PC-3 (cell line): ENCODE results near the gene GAPDH. TPM values are rescaled to one million over a fixed set of nuclear protein-coding genes. Genes with fewer than 3 reads are reported as not detected.

Experiments used
- ATAC-seq: fragments of 200-7000 bp; cut with Tn5 transposase; 2 replicates; pipeline ENCODE4 v1.9.1; 2020; ENCODE audit warnings: mild to moderate bottlenecking, moderate library complexity
- BruUV-seq: library from RNA; stranded (reverse); fragments of 400-500 nt; replicated peaks from 2 replicates; lab custom pipeline; 2021; lab: Mats Ljungman, UMichigan
- CTCF ChIA-PET: fragments of 300-600 bp; sonication (Branson Sonifier 250); formaldehyde crosslinking; loops from one replicate; lab custom pipeline; 2022; ENCODE audit warnings: antibody characterized with exemption; lab: Charles Lee
- POLR2A ChIA-PET: fragments of 300-600 bp; sonication (Branson Sonifier 250); formaldehyde crosslinking; loops from one replicate; lab custom pipeline; 2022; ENCODE audit warnings: antibody characterized with exemption; ENCODE audit not compliant: unreplicated experiment; lab: Charles Lee
- DNase-seq: peaks from one replicate; pipeline ENCODE4 v3.0.0-alpha.2; 2015
- H2AFZ ChIP-seq: fragments of 300-600 bp; sonication (generic); 2 replicates; pipeline ENCODE4 v1.6.0; 2016; ENCODE audit warnings: antibody characterized with exemption, low read length
- H3F3A ChIP-seq: fragments of 300-600 bp; sonication (generic); one replicate; pipeline ENCODE4 v1.6.0; 2017; ENCODE audit warnings: antibody characterized with exemption, low read length, control low read depth, mild to moderate bottlenecking; ENCODE audit not compliant: unreplicated experiment
- H3K27ac ChIP-seq: fragments of 300-600 bp; sonication (generic); 2 replicates; pipeline ENCODE4 v1.5.1; 2016; ENCODE audit warnings: mild to moderate bottlenecking, low read length
- H3K27me3 ChIP-seq: fragments of 300-600 bp; sonication (generic); 2 replicates; pipeline ENCODE4 v1.6.1; 2016; ENCODE audit warnings: low read length, mixed read lengths
- H3K36me3 ChIP-seq: fragments of 300-600 bp; sonication (generic); 2 replicates; pipeline ENCODE4 v1.6.1; 2016; ENCODE audit warnings: low read depth, mixed run types, low read length, mixed read lengths
- H3K4me1 ChIP-seq: fragments of 300-600 bp; sonication (generic); 2 replicates; pipeline ENCODE4 v1.5.1; 2016; ENCODE audit warnings: low read length; ENCODE audit not compliant: insufficient read depth
- H3K4me2 ChIP-seq: fragments of 300-600 bp; sonication (generic); 2 replicates; pipeline ENCODE4 v1.6.0; 2016; ENCODE audit warnings: low read length
- H3K4me3 ChIP-seq: fragments of 300-600 bp; sonication (generic); 2 replicates; pipeline ENCODE4 v1.5.1; 2016; ENCODE audit warnings: mild to moderate bottlenecking, low read length, mixed read lengths
- H3K79me2 ChIP-seq: fragments of 300-600 bp; sonication (generic); 2 replicates; pipeline ENCODE4 v1.6.1; 2017; ENCODE audit warnings: low read length, mixed read lengths
- H3K9ac ChIP-seq: fragments of 300-600 bp; sonication (generic); 2 replicates; pipeline ENCODE4 v1.6.0; 2016; ENCODE audit warnings: mild to moderate bottlenecking, low read length
- H3K9me2 ChIP-seq: fragments of 300-600 bp; sonication (generic); replicated peaks from 2 replicates; pipeline ENCODE4 v1.6.1; 2016; ENCODE audit warnings: mixed run types, low read length, mixed read lengths
- H3K9me3 ChIP-seq: fragments of 300-600 bp; sonication (generic); 2 replicates; pipeline ENCODE4 v1.6.1; 2016; ENCODE audit warnings: low read length, mixed read lengths
- H4K20me1 ChIP-seq: fragments of 300-600 bp; sonication (generic); 2 replicates; pipeline ENCODE4 v1.6.1; 2016; ENCODE audit warnings: low read length, mixed read lengths
- CTCF ChIP-seq: fragments of 300-600 bp; sonication (generic); conservative IDR thresholded peaks from 2 replicates; pipeline ENCODE4 v1.5.1; 2017; ENCODE audit warnings: antibody characterized with exemption, low read depth, mild to moderate bottlenecking, low read length
- EZH2 ChIP-seq: fragments of 300-600 bp; sonication (generic); IDR thresholded peaks from one replicate; pipeline ENCODE4 v1.6.1; 2017; ENCODE audit warnings: antibody characterized with exemption, mild to moderate bottlenecking, low read length; ENCODE audit not compliant: unreplicated experiment
- EZH2phosphoT487 ChIP-seq: fragments of 300-600 bp; sonication (generic); IDR thresholded peaks from 2 replicates; pipeline ENCODE4 v1.6.1; 2018; ENCODE audit warnings: mild to moderate bottlenecking, antibody characterized with exemption, low read length, borderline replicate concordance
- intact Hi-C: fragments of 100-400 bp; cut with micrococcal nuclease; formaldehyde crosslinking; loops from 2 replicates; pipeline ENCODE4 v1.9.0; 2023
- total RNA-seq: library from RNA; depleted of rRNA; stranded (reverse); fragments of >200 nt; gene quantifications from 2 replicates; pipeline ENCODE4 v1.2.3, GENCODE V29; 2014

The GAPDH gene
- total RNA-seq, 1 experiment from 2014 or later = 7,326 TPM

- Histone ChIP-seq H3K36me3 (peaks cover 58% of the 10 kb centered on the region), H3K4me3 (no peak overlapping the region), H3K9me3 (no peaks in the 10 kb centered on the region), H3K4me2 (no peak overlapping the region), H4K20me1 (peaks cover 11% of the 10 kb centered on the region; the same call in 1 of the 2 replicates), H3K9ac (no peak overlapping the region), H3K4me1 (peaks cover 9% of the 10 kb centered on the region; the same call in 1 of the 2 replicates), H3K9me2 (no peaks in the 10 kb centered on the region), H3F3A (no peaks in the 10 kb centered on the region), H3K79me2 (peaks cover 50% of the 10 kb centered on the region), H3K27me3 (no peaks in the 10 kb centered on the region), H3K27ac (no peak overlapping the region), H2AFZ (no peak overlapping the region)
- POLR2A ChIA-PET = no interaction called here
- ATAC-seq (0 out of 2 replicates have a peak, but pooled peaks have one; percentile 29), DNase-seq (peak; percentile 46)
- BruUV-seq = no TSS peak
- CTCF ChIA-PET = no interaction called here
- TF ChIP-seq EZH2 (no peak), CTCF (peak; percentile 81)
- intact Hi-C loops = no loop called here
Measured at GRCh38 chr12:6563448-6564050, 29.2 kb downstream of the GAPDH start.

- Histone ChIP-seq H3K27me3 (no peaks in the 10 kb centered on the region), H3K36me3 (peaks cover 51% of the 10 kb centered on the region), H2AFZ (peak overlapping the region; percentile 88), H3K79me2 (peaks cover 50% of the 10 kb centered on the region), H3K4me1 (peaks cover 9% of the 10 kb centered on the region; the same call in 1 of the 2 replicates), H3K4me3 (peak overlapping the region; percentile 98), H4K20me1 (peaks cover 11% of the 10 kb centered on the region; the same call in 1 of the 2 replicates), H3K9me3 (no peaks in the 10 kb centered on the region), H3K4me2 (peak overlapping the region; percentile 91), H3K27ac (peak overlapping the region; percentile 63), H3K9me2 (no peaks in the 10 kb centered on the region), H3F3A (no peaks in the 10 kb centered on the region), H3K9ac (peak overlapping the region; percentile 97)
- peak; percentile 16; the same call in 1 of the 2 replicates for ATAC-seq
- DNase-seq = peak; percentile 19
- ChIA-PET POLR2A (interaction anchor here (0.6 kb wide), 2 partner anchors 114 to 122 kb away, joined by 3 read pairs; partner anchors contain the start of gene ZNF384), CTCF (interaction anchor here (0.6 kb wide), 1 partner anchor 27 kb away, joined by 3 read pairs; no protein-coding TSS in a partner anchor)
- intact Hi-C loops = no loop called here
- no peak for TF ChIP-seq CTCF
- TF ChIP-seq EZH2 = no peak
- no peak for TF ChIP-seq EZH2phosphoT487
- BruUV-seq = no TSS peak
Measured at GRCh38 chr12:6567112-6567670, 32.9 kb downstream of the GAPDH start.

- peaks cover 9% of the 10 kb centered on the region; the same call in 1 of the 2 replicates for H3K4me1 ChIP-seq
- peaks cover 45% of the 10 kb centered on the region for H3K36me3 ChIP-seq
- H3K9me2 ChIP-seq = no peaks in the 10 kb centered on the region
- CTCF ChIA-PET = no interaction called here
- POLR2A ChIA-PET = no interaction called here
- H3K27ac ChIP-seq = no peak overlapping the region
- H3K79me2 ChIP-seq = peaks cover 36% of the 10 kb centered on the region
- TF ChIP-seq EZH2 (no peak), CTCF (no peak), EZH2phosphoT487 (no peak)
- intact Hi-C loops = no loop called here
- no peaks in the 10 kb centered on the region for H3K9me3 ChIP-seq
- H3K9ac ChIP-seq = no peak overlapping the region
- DNase-seq (no peak), ATAC-seq (no peak)
- H3K4me2 ChIP-seq = no peak overlapping the region
- no peak overlapping the region for H3K4me3 ChIP-seq
- H3F3A ChIP-seq = no peaks in the 10 kb centered on the region
- peaks cover 5% of the 10 kb centered on the region; the same call in 1 of the 2 replicates for H4K20me1 ChIP-seq
- no peak overlapping the region for H2AFZ ChIP-seq
- no TSS peak for BruUV-seq
- no peaks in the 10 kb centered on the region for H3K27me3 ChIP-seq
Measured at GRCh38 chr12:6569312-6569711, 35.0 kb downstream of the GAPDH start.
